PFSK-1 (cell line): ENCODE measurements around the gene UBE2H.

ENCODE experiments used
- FOXP2 ChIP-seq: optimal IDR thresholded peaks from 2 replicates; pipeline ENCODE3; 2011; ENCODE audit warnings: borderline replicate concordance, control low read depth, inconsistent platforms; ENCODE audit not compliant: insufficient read depth; ENCODE audit errors: extremely low read length, extremely low read depth
- POLR2AphosphoS5 ChIP-seq: IDR thresholded peaks from 2 replicates; pipeline ENCODE4 v1.6.1; 2012; ENCODE audit warnings: low read depth, mild to moderate bottlenecking, control low read depth, low read length, moderate library complexity
- SIN3A ChIP-seq: IDR thresholded peaks from 2 replicates; pipeline ENCODE4 v1.6.1; 2012; ENCODE audit warnings: mild to moderate bottlenecking, low read length, moderate library complexity, borderline replicate concordance; ENCODE audit not compliant: insufficient read depth
- TAF1 ChIP-seq: IDR thresholded peaks from 2 replicates; pipeline ENCODE4 v1.6.1; 2012; ENCODE audit warnings: low read length, control low read depth, borderline replicate concordance; ENCODE audit not compliant: insufficient read depth
- TF ChIP-seq, protein P1 (sequence below), 2 experiments: IDR thresholded peaks; 2 replicates each; pipeline versions ENCODE4 v1.6.1 to v1.8.0; 2011 to 2012; ENCODE audit warnings: low read depth in 2 of 2, low read length in 2 of 2, control low read depth in 1 of 2, inconsistent platforms in 1 of 2, mild to moderate bottlenecking in 1 of 2, moderate library complexity in 1 of 2; ENCODE audit not compliant: insufficient read depth in 1 of 2

The UBE2H gene

DNA sequence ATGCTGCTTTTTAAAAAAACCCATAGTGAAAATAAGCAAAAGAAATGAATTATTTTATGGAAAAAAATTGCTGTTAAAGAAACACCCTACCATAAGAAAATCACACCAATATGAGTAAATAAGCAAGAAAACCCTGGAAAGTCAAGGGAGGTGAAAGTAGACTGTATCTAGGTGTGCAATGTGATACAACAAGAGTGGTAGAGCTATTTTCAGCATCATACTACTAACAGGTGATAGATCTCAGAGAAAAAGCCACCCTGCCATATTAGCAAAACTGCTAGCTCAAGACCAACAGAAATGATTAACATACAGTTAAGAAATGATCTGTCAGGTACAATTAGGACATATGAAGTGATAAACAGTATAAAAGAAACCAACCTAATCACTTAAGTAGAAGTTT, 54.8 kb downstream of the UBE2H start:
- TF ChIP-seq FOXP2 (no peak), SIN3A (no peak), POLR2AphosphoS5 (no peak), TAF1 (no peak)
- TF ChIP-seq, protein P1, sequence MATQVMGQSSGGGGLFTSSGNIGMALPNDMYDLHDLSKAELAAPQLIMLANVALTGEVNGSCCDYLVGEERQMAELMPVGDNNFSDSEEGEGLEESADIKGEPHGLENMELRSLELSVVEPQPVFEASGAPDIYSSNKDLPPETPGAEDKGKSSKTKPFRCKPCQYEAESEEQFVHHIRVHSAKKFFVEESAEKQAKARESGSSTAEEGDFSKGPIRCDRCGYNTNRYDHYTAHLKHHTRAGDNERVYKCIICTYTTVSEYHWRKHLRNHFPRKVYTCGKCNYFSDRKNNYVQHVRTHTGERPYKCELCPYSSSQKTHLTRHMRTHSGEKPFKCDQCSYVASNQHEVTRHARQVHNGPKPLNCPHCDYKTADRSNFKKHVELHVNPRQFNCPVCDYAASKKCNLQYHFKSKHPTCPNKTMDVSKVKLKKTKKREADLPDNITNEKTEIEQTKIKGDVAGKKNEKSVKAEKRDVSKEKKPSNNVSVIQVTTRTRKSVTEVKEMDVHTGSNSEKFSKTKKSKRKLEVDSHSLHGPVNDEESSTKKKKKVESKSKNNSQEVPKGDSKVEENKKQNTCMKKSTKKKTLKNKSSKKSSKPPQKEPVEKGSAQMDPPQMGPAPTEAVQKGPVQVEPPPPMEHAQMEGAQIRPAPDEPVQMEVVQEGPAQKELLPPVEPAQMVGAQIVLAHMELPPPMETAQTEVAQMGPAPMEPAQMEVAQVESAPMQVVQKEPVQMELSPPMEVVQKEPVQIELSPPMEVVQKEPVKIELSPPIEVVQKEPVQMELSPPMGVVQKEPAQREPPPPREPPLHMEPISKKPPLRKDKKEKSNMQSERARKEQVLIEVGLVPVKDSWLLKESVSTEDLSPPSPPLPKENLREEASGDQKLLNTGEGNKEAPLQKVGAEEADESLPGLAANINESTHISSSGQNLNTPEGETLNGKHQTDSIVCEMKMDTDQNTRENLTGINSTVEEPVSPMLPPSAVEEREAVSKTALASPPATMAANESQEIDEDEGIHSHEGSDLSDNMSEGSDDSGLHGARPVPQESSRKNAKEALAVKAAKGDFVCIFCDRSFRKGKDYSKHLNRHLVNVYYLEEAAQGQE (IDR thresholded peaks at IDR 0.05; ENCODE audit: insufficient read depth in 1 of 2, low read depth in 2 of 2, low read length in 2 of 2): no peak

DNA sequence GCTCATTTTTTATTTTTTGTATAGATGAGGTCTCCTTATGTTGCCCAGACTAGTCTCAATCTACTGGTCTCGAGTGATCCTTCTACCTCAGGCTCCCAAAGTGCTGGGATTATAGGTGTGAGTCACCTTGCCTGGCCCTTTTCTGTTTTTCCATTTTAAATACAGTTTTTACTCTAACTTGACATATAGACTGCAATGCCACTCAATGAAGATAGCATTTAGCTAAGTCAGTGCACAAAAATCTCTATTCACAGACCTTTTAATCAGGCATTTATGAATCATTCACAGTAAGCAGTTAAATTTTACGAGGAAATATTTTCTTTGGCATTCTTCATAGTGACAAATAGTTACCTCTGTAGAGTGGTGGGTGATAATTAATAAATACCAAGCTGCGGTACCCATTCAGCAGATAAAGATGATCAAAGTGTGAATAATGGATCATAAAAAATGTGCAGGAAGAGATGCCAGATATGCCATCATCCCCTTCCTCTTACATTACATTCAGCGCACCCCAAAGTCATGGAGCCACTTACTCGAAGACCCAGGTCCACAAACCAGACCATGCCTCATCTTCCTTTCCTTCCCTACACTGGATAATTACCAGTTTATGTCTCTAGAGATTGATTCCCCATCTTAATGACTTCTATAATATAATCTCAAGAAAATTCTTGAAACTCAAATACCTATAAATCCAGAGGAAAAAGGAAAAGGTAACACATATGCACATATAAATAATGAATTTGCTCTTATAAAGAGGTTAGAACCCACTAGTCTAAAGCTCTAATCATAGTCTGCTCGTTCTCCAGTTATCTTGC, 56.0 kb downstream of the UBE2H start:
- no peak for TF ChIP-seq POLR2AphosphoS5
- TF ChIP-seq SIN3A: no peak
- TF ChIP-seq, protein P1 (IDR thresholded peaks at IDR 0.05; ENCODE audit: insufficient read depth in 1 of 2, low read depth in 2 of 2, low read length in 2 of 2): no peak
- no peak for TF ChIP-seq FOXP2
- TF ChIP-seq TAF1: no peak

DNA sequence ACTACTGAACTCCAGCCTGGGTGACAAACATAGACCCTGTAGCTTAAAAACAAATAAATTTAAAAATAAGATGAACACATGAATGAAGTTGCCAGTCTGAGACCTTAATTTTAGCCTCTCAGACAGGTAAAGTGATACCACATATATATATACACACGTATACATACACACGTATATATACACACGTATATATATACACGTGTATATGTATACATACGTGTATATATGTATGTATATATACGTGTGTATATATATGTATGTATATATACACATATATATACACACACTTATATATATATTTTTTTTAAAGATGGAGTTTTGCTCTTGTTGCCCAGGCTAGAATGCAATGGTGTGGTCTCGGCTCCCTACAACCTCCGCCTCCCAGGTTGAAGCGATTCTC, 62.7 kb downstream of the UBE2H start:
- TF ChIP-seq POLR2AphosphoS5 (no peak), TAF1 (no peak), FOXP2 (no peak), SIN3A (no peak)
- TF ChIP-seq, protein P1 (IDR thresholded peaks at IDR 0.05; ENCODE audit: insufficient read depth in 1 of 2, low read depth in 2 of 2, low read length in 2 of 2): no peak

DNA sequence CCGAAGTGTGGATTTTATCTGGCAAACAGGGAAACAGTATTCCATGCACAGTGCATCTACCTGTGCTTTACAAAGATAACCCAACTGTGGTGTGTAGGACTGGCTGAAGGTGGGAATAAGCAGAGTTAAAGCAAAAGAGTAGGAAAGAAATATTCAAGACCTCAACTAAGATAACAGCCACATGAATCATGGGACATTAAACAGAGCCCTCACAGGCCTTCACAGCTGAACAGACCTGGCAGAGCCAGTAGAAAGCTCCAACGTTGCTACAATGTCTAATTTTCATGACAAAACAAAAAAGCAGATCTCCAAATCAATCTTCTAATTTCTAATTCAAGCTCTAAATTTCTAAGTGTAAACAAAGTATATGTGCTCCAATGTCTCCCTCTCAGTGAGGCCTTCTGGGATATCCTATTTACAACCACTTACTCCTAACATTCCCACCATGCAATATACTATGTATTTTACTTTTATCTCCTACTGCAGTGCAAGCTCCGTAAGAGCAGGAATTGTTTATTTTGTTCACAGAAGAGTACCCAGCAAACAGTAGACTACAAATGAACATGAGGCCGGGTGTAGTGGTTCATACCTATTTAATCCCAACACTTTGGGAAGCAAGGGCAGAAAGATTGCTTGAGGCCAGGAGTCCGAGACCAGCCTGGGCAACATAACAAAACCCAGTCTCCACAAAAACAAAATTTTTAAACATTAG, 63.5 kb downstream of the UBE2H start:
- TF ChIP-seq FOXP2 (no peak), POLR2AphosphoS5 (no peak)

DNA sequence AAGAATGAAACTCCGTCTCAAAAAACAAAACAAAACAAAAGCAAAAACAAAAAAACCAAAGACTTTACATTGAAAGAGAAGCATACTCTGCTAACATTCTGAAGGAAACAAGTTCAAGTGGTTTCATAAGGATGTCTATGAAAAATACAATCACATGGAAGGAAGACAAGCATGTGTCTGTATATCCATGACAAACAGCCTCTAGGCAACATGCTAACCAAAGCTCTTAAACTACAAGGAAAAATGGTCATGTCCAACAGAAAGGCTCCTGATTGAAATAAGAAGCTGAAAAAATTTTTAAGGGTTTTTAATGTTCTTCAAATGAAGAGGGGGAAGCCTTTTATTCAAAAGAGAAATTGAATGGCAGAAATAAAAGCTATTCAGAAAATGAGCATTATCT, 64.9 kb downstream of the UBE2H start:
- TF ChIP-seq POLR2AphosphoS5 (no peak), FOXP2 (no peak), TAF1 (no peak), SIN3A (no peak)
- TF ChIP-seq, protein P1 (IDR thresholded peaks at IDR 0.05; ENCODE audit: insufficient read depth in 1 of 2, low read depth in 2 of 2, low read length in 2 of 2): no peak
